IPS DF 19.7 (cell line): ENCODE results near the gene RNF7.
A peak's percentile ranks its signal among the peaks of the same experiment; 100 is the strongest.
"Not testable (repeated sequence)": the region's sequence is repeated elsewhere in the genome, so short reads cannot be mapped to it uniquely, and the experiment has no call there.

Experiments used
- DNase-seq: peaks from one replicate; pipeline ENCODE4 v3.0.0-alpha.2; 2013; ENCODE audit warnings: low read depth, low spot score

The RNF7 gene

DNA sequence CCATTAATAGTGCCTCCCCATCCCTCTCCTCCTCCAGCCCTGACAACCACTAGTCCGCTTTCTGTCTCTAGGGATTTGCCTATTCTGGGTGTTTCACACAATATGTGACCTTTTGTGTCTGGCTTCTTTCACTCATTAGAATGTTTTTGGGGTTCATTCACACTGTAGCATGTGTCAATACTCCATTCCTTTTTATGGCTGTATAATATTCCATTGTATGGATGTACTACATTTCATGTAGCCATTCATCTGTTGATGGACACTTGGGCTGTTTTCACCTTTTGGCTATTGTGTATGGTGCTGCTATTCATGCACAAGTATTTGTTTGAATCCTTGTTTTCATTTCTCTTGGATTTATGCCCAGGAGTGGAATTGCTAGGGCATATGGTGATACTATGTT lies 41.6 kb downstream of the RNF7 start:
- DNase-seq: no peak

GRCh38 chr3:141782386-141782932 lies 44.4 kb downstream of the RNF7 start:
- no peak for DNase-seq

GRCh38 chr3:141783632-141784031 lies 45.5 kb downstream of the RNF7 start:
- DNase-seq: no peak

- DNase-seq: no peak
Observed at GRCh38 chr3:141784096-141784495, 46.0 kb downstream of the RNF7 start.

DNA sequence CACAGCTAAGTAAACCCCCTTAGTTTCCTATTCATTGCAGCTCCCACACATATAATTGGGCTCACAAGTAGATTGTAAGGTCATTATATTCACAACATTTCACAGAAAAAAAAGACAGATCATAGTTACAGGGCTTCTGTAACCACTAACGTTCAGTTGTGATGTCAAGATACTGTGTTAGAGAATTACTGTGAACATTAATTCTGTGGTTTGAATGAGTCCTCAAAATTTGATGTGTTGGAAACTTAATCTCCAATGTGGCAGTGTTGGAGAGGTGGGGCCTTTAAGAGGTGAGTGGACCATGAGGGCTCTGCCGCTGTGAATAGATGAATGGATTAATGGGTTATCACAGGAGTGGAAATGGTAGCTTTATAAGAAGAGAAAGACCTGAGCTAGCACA lies 46.4 kb downstream of the RNF7 start:
- no peak for DNase-seq

DNA sequence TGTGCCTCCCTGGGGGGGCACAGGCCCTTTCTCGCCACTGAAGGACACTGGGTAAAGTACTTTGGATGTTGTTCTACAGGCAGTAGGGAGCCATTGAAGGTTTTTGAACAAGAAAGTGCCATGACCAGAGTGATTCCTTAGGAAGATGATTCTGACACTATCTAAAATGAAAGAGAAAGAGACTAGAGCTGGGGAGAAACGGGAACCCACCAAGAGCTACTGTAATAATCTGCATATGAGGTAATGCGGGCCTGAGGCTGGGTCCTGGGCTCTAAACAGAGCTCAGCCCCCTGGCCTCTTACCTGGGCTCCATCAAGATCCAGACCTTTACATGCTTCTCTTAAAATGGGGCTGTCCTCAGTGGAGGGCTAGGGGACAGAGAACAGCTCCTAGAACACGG lies 50.1 kb downstream of the RNF7 start:
- no peak for DNase-seq

GRCh38 chr3:141788750-141789149 lies 50.7 kb downstream of the RNF7 start:
- DNase-seq: not testable (repeated sequence)

DNA sequence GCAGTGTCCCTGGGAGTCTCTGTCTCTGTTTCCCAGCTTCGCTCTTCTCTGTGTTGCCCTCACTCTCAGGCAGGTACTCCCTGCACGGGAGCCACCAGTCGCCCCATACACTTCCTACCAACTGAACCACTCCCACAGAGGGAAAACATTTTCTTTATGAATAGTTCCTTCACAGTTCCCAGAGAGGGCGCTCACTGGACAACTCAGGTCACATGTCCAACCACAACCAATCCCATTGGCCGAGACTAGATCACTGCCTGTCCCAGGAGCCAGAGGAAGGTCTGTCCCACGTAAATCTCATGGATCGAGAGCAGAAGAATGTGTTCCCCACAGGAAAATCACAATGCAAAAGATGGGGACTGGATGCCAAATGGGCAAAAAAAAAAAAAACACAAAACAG lies 51.2 kb downstream of the RNF7 start:
- DNase-seq: peak; percentile 35

GRCh38 chr3:141790171-141790570 lies 52.1 kb downstream of the RNF7 start:
- no peak for DNase-seq

GRCh38 chr3:141792495-141792894 lies 54.4 kb downstream of the RNF7 start:
- DNase-seq: no peak

GRCh38 chr3:141793476-141794260 lies 55.6 kb downstream of the RNF7 start:
- DNase-seq: peak; percentile 25

DNA sequence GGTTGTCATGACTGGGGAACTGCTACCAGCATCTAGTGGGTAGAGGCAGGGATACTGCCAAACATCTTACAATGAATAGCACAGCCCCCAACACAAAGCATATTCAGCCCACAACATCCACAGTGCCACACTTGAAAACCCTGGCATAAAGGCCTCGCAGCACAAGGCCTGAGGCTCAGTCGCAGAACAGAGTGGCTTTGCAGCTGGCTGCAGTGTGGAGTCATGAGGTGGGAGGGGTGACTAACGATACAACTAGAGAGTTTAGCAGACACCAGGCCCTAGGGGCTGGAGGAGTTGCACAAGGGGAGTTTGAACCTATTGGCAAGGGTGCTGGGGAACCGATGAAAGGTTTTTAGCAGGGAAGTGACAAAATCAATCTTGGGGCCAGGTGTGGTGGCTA lies 57.2 kb downstream of the RNF7 start:
- DNase-seq: no peak

DNA sequence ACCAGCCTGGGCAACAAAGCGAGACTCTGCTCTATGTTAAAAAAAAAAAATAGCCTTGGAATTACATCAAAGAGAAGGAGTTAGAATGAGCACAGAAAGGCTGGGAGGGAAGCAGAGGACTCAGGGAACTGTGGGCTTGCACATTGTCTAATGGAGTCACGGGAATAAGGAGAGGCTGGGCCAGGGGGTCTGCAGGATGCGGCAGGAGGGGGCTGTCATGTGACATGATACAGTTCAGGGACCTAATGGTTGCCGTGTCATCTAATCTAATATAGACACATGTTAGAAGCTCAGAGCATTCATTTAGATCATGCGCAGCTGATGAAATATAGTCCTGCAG lies 57.6 kb downstream of the RNF7 start:
- no peak for DNase-seq

DNA sequence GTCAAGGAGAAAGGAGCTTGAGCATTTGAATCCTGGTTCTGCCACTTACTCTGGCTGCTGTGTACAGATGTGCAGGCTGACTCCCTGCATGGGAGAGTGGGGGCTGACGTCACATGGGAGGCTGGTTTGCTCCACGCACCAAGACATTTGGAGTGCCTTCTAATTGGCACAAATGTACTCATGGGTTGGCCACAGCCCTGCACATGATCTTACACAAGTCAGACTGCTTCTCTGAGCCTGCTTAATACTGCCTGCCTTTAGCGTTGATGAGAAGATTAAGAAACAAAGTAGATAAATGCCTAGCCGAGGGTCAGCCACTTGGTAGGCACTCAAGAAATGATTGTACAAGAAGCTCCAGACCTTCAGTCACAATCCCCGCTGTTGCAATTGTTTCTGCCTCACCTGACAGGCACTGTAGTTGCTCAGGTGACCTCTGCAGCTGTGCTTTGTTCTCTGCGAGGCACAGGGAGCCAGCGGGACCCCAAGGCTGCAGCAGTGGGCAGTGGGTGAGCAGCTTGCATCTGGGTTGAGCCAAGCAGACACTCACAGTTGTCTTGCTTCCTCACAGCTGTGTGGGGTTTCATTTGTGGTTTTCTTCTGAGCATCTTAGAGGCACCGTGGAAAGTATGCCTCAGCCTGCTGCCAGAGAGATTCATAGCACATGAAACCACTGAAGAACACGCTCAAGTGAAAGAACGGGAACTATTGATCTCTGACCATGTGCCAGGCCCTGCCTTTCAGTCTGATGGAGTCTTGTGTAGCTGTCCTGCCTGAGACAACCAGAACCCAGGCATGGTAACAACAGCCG lies 58.2 kb downstream of the RNF7 start:
- DNase-seq: no peak
